ENCODE results near the gene TUT7.

- TF ChIP-seq CTCF (IDR thresholded peaks at IDR 0.05) (no peak), SIN3A (IDR thresholded peaks at IDR 0.05; ENCODE audit: borderline replicate concordance, insufficient read depth, low read depth, low read length) (no peak)
These were observed 55.3 kb downstream of the TUT7 start for GRCh38 chr9:86298873-86299272.
